Measurements from ENCODE around the gene KLF1. TPM values are rescaled to one million over a fixed set of nuclear protein-coding genes. Genes with fewer than 3 reads are reported as not detected.
A peak's percentile ranks its signal among the peaks of the same experiment; 100 is the strongest.

The KLF1 gene
- total RNA-seq, 1 experiment from 2014 or later = 0.10 TPM

GRCh38 chr19:12884926-12885748 is 1.9 kb downstream of the KLF1 start:
- DNase-seq (ENCODE audit: low read depth, low spot score) (no peak), ATAC-seq (peak; percentile 54)
- no peaks in the 10 kb centered on the region for H3K4me1 ChIP-seq (ENCODE audit: control insufficient read depth, insufficient read depth, low read length)
- H3K4me3 ChIP-seq (ENCODE audit: low read depth in 2 of 2, low read length in 2 of 2) = peak overlapping the region; percentile 4 to 31; a peak in 3 of 4 replicates
- H3K9me3 ChIP-seq (ENCODE audit: control insufficient read depth, insufficient read depth, low read depth, low read length) = no peaks in the 10 kb centered on the region; the same call in 1 of the 2 replicates
- intact Hi-C loops (cut with micrococcal nuclease; ENCODE audit: unreplicated experiment) = no loop called here
- no peaks in the 10 kb centered on the region for H3K36me3 ChIP-seq (ENCODE audit: control insufficient read depth, insufficient read depth, low read length)
- in situ Hi-C loops (cut with HindIII; ENCODE audit: low pct_unique_long_range_greater_than_20kb, low sequenced_read_pairs) = no loop called here
- BruUV-seq (replicated peaks) = no TSS peak
- no peaks in the 10 kb centered on the region for H3K27me3 ChIP-seq (ENCODE audit: control insufficient read depth, insufficient read depth, low read length)
- CTCF ChIA-PET = interaction anchor here (0.6 kb wide), 1 partner anchor 280 kb away, joined by 4 read pairs; no protein-coding TSS in a partner anchor
- POLR2A ChIA-PET = no interaction called here
- H3K27ac ChIP-seq (ENCODE audit: low read length) = no peak overlapping the region
- TF ChIP-seq CTCF (IDR thresholded peaks at IDR 0.05) = peak; percentile 86
- no peak for TF ChIP-seq TCF7L2 (IDR thresholded peaks at IDR 0.05; ENCODE audit: low read depth, low read length)

GRCh38 chr19:12884627-12884925 is 2.4 kb downstream of the KLF1 start:
- DNase-seq (ENCODE audit: low read depth, low spot score) = no peak
- ChIA-PET CTCF (no interaction called here), POLR2A (no interaction called here)
- no TSS peak for BruUV-seq (replicated peaks)
- Histone ChIP-seq H3K4me3 (ENCODE audit: low read depth in 2 of 2, low read length in 2 of 2) (no peak overlapping the region), H3K36me3 (ENCODE audit: control insufficient read depth, insufficient read depth, low read length) (no peaks in the 10 kb centered on the region), H3K27ac (ENCODE audit: low read length) (no peak overlapping the region), H3K27me3 (ENCODE audit: control insufficient read depth, insufficient read depth, low read length) (no peaks in the 10 kb centered on the region), H3K4me1 (ENCODE audit: control insufficient read depth, insufficient read depth, low read length) (no peaks in the 10 kb centered on the region), H3K9me3 (ENCODE audit: control insufficient read depth, insufficient read depth, low read depth, low read length) (no peaks in the 10 kb centered on the region; the same call in 1 of the 2 replicates)
- ATAC-seq = no peak
- TF ChIP-seq SIN3A (IDR thresholded peaks at IDR 0.05; ENCODE audit: borderline replicate concordance, insufficient read depth, low read depth, low read length) = no peak
- no peak for TF ChIP-seq TCF7L2 (IDR thresholded peaks at IDR 0.05; ENCODE audit: low read depth, low read length)
- no peak for TF ChIP-seq POLR2AphosphoS5 (IDR thresholded peaks at IDR 0.05; ENCODE audit: low read depth, low read length)
- TF ChIP-seq REST (IDR thresholded peaks at IDR 0.05; ENCODE audit: insufficient read depth in 1 of 2, low read depth in 2 of 2, low read length in 1 of 2) = no peak
- TF ChIP-seq CTCF (IDR thresholded peaks at IDR 0.05) = no peak
- intact Hi-C loops (cut with micrococcal nuclease; ENCODE audit: unreplicated experiment) = no loop called here
- in situ Hi-C loops (cut with HindIII; ENCODE audit: low pct_unique_long_range_greater_than_20kb, low sequenced_read_pairs) = no loop called here

Measured in Panc1 (cell line).